Prostate gland (tissue), 2 donors: Measurements from ENCODE around the gene UNC50.

ENCODE experiments used
- CTCF ChIP-seq, 4 experiments: fragments of 200-600 bp in 2 of 4; fragments of 450-650 bp in 2 of 4; sonication (generic) in 2 of 4; IDR thresholded peaks; 1 replicate in 3 of 4; 2 replicates in 1 of 4; pipeline ENCODE4 v1.5.1; 2016 to 2019; ENCODE audit warnings: antibody characterized with exemption in 4 of 4, mild to moderate bottlenecking in 2 of 4, moderate library complexity in 2 of 4
- POLR2AphosphoS5 ChIP-seq: sonication (generic); formaldehyde crosslinking; IDR thresholded peaks from one replicate; pipeline ENCODE4 v1.6.1; 2017; ENCODE audit warnings: antibody characterized with exemption

GRCh38 chr2:98656800-98657199 lies 48.4 kb downstream of the UNC50 start:
- no peak for TF ChIP-seq CTCF (IDR thresholded peaks at IDR 0.05)
- no peak for TF ChIP-seq POLR2AphosphoS5
